Raji (cell line): Measurements from ENCODE around the gene RABAC1.

Source experiments
- POLR2A ChIP-seq: IDR thresholded peaks from 2 replicates; pipeline ENCODE4 v1.6.1; 2011; ENCODE audit warnings: low read depth, low read length, control low read depth; ENCODE audit not compliant: insufficient read depth

RABAC1 gene

GRCh38 chr19:41918653-41919244 is 40.4 kb downstream of the RABAC1 start:
- TF ChIP-seq POLR2A: no peak

GRCh38 chr19:41918095-41918494 is 41.0 kb downstream of the RABAC1 start:
- no peak for TF ChIP-seq POLR2A

- no peak for TF ChIP-seq POLR2A
These were observed 41.4 kb downstream of the RABAC1 start for GRCh38 chr19:41917676-41918075.

GRCh38 chr19:41915776-41916414 is 43.2 kb downstream of the RABAC1 start:
- TF ChIP-seq POLR2A: no peak

- no peak for TF ChIP-seq POLR2A
These were observed 43.9 kb downstream of the RABAC1 start for GRCh38 chr19:41915021-41915775.

- no peak for TF ChIP-seq POLR2A
These were observed 45.3 kb downstream of the RABAC1 start for GRCh38 chr19:41913538-41914423.

- TF ChIP-seq POLR2A: no peak
These were observed 46.1 kb downstream of the RABAC1 start for GRCh38 chr19:41912899-41913537.

- TF ChIP-seq POLR2A: no peak
These were observed 47.0 kb downstream of the RABAC1 start for GRCh38 chr19:41911889-41912731.

GRCh38 chr19:41910992-41911888 is 47.9 kb downstream of the RABAC1 start:
- no peak for TF ChIP-seq POLR2A

- TF ChIP-seq POLR2A: no peak
These were observed 48.7 kb downstream of the RABAC1 start for GRCh38 chr19:41910240-41910991.

GRCh38 chr19:41909706-41910105 is 49.4 kb downstream of the RABAC1 start:
- TF ChIP-seq POLR2A: no peak
